Type B pancreatic cell (in vitro differentiated cells): ENCODE results near the gene SSH2. TPM values are rescaled to one million over a fixed set of nuclear protein-coding genes. Genes with fewer than 3 reads are reported as not detected.

Experiments used
- DNase-seq: peaks from one replicate; pipeline ENCODE4 v3.0.0; 2021; ENCODE audit warnings: mixed read lengths; ENCODE audit not compliant: unreplicated experiment; ENCODE audit errors: extremely low spot score
- H3K27ac Mint-ChIP-seq: 2 replicates; pipeline ENCODE4 v1.8.0; 2021; ENCODE audit warnings: mild to moderate bottlenecking, mixed read lengths
- H3K27me3 Mint-ChIP-seq: 2 replicates; pipeline ENCODE4 v1.8.0; 2021; ENCODE audit warnings: mixed read lengths
- H3K36me3 Mint-ChIP-seq: 2 replicates; pipeline ENCODE4 v1.8.0; 2021; ENCODE audit warnings: mixed read lengths
- H3K4me1 Mint-ChIP-seq: one replicate; pipeline ENCODE4 v1.8.0; 2021; ENCODE audit warnings: mixed read lengths; ENCODE audit not compliant: unreplicated experiment
- H3K4me3 Mint-ChIP-seq: 2 replicates; pipeline ENCODE4 v1.8.0; 2021; ENCODE audit warnings: mild to moderate bottlenecking, mixed read lengths
- H3K9me3 Mint-ChIP-seq: 2 replicates; pipeline ENCODE4 v1.8.0; 2021; ENCODE audit warnings: mixed read lengths
- CTCF ChIP-seq: fragments of 200-600 bp; sonication (generic); conservative IDR thresholded peaks from 2 replicates; pipeline ENCODE4 v1.5.0; 2021; ENCODE audit warnings: antibody characterized with exemption, mild to moderate bottlenecking
- total RNA-seq: library from RNA; stranded (reverse); gene quantifications from 2 replicates; pipeline ENCODE4 v1.2.1, GENCODE V29; 2021; ENCODE audit warnings: low replicate concordance

SSH2 gene
- total RNA-seq, 1 donor from 2014 or later, result 23.8 TPM

DNA sequence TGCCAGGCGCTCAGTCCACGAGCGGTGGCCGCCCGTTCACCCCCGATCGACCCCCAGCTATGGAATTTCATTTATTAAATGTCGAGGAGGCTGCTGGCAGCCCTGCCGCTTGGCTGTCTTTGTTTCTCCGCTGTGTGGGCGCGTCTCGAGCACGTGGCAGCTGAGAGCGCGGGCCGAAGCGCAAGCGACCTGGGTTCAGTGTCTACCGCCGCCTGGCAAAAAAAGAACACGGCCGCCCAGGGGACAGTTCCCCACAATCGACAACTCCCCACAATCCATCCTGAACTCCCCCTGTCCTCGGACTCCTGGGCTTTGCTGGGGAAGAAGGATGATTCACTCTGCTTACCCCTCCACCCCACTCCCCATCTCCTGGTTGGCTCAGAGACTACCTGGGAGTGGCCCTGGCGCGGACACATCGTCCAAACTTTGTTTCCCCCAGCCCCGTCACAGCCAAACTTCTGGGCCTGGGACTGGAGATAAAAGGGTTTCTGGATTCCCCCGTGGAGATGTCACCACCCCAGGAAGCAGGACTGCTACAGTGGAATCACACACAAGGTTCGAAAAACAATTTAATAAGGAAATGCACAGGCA is 338.8 kb downstream of the SSH2 start:
- peaks cover 27% of the 10 kb centered on the region for H3K4me1 Mint-ChIP-seq
- TF ChIP-seq CTCF, result no peak
- H3K27me3 Mint-ChIP-seq, result no peaks in the 10 kb centered on the region
- H3K4me3 Mint-ChIP-seq, result peak overlapping the region; percentile 90
- no peaks in the 10 kb centered on the region for H3K9me3 Mint-ChIP-seq
- no peaks in the 10 kb centered on the region for H3K36me3 Mint-ChIP-seq
- DNase-seq, result no peak
- peak overlapping the region; percentile 94 for H3K27ac Mint-ChIP-seq

DNA sequence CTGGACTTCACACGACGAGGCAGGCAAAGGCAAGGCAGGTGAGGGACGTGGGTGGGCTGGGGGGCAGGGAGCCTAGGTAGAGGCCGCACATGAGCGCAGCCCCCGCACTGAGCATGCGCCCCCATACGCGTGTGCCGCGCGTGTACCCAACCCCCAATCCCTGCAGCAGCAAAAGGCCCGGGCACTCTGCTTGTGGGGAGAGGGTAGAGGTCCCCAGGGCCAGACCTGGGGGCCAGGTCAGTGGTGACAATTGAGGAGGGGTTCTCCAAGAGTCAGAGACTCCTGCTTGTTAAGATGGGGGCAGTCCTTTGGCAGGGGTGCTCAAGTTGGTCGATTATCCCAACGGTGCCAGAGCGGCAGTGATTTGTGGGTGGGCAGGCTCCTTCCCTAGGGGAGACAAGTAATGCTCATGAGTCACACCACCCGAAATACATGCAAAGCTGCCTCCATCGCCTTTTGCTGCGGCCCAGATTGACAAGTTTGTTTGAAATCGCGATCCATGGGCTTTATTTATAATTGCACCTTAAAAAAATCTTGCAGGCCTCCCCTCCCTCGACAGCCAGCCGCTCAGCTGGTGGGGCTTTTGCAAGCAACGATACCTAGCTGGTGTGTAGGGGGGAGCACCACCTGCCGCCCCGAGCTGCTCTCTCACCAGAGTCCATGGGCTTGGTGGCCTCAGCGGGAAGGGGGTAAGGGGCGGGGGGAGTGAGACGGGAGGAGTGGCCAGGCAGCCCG is 339.4 kb downstream of the SSH2 start:
- no peak for DNase-seq
- Mint-ChIP-seq H3K4me3 (peak overlapping the region; percentile 90), H3K36me3 (no peaks in the 10 kb centered on the region), H3K9me3 (no peaks in the 10 kb centered on the region), H3K27ac (peak overlapping the region; percentile 94), H3K27me3 (no peaks in the 10 kb centered on the region), H3K4me1 (peaks cover 27% of the 10 kb centered on the region)
- no peak for TF ChIP-seq CTCF

GRCh38 chr17:29589524-29590410 is 340.3 kb downstream of the SSH2 start, which contains the start of gene GIT1:
GIT1 (minus strand) TSS chr17:29589648; CDS start chr17:29589378, 270 bp downstream.
- Mint-ChIP-seq H3K36me3 (no peaks in the 10 kb centered on the region), H3K4me1 (peaks cover 23% of the 10 kb centered on the region), H3K9me3 (no peaks in the 10 kb centered on the region), H3K4me3 (peak within 1 kb of the TSS; percentile 92), H3K27me3 (no peaks in the 10 kb centered on the region), H3K27ac (peak within 1 kb of the TSS; percentile 94)
- no peak for TF ChIP-seq CTCF
- DNase-seq, result peak; percentile 88

DNA sequence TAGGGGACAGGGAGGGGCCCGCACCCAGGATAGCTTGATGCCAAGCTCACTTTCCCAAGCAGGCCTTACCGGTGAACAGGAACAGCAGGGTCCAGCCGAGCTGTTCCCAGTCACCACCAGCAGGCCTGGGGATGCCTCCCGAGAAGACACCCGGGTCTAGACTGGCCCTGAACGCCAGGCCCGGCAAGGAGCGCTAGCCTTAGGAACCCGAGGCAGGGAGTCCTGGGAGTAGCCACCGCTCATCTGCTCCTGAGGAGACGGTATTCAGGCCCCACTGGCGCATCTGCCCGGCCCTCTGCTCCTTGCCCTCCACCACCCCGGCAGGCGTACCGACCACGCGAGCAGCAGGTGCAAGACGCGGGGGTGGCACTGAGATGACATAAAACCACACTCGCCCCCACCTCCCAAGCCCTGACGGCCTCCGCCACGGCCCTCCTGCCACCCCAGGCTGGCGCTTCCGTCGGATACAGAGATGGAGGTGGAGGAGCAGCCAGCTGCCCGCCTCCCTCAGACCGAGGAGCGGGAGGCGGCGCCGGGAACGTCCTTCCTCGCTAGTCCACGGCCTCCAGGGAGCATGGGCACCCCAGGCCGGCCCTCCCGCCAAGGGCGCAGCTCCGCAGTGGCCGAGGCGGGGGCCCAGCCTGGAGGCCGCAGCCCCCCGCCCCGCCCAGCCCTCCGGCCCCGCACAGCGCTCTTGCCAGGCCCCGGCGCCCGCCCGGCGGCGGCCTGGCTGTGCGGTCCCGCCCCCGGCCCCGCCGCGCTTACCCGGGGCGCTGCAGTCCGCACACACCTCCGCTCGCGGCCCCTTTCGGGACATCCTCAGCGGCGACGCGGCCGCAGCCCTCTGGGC is 341.2 kb downstream of the SSH2 start:
- peak; percentile 37 for TF ChIP-seq CTCF
- DNase-seq, result no peak
- H3K4me1 Mint-ChIP-seq, result peaks cover 31% of the 10 kb centered on the region
- H3K4me3 Mint-ChIP-seq, result peak overlapping the region; percentile 92
- no peaks in the 10 kb centered on the region for H3K36me3 Mint-ChIP-seq
- peak overlapping the region; percentile 78 for H3K27ac Mint-ChIP-seq
- H3K9me3 Mint-ChIP-seq, result no peaks in the 10 kb centered on the region
- H3K27me3 Mint-ChIP-seq, result no peaks in the 10 kb centered on the region

DNA sequence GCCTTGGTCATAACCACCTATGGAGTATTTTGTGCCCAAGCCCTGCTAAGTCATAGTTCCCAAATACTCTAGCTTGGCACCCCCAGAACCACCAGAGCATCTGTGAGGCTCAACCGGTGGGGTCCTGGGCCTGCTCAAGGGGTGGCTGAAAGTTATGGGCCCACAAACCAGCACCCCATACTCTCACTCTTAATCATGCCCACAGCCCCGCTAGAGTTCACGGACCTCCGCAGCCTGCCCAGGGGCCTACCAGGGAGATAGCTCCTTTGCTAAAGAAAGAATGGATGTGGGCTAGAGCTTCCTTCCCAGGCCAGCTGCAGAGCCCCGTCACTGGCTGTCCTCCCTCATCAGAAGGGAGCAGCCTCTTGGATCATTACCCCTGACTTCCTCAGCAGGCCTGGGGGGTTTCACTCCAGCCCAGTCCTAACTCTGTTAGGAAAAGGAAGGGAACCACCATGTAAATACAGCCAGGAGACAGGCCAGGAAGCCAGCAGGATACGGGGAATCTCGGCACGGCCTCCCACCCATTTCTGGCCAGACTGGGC is 341.9 kb downstream of the SSH2 start:
- no peak for TF ChIP-seq CTCF
- Mint-ChIP-seq H3K36me3 (no peaks in the 10 kb centered on the region), H3K27me3 (no peaks in the 10 kb centered on the region), H3K27ac (peak overlapping the region; percentile 78), H3K4me1 (peaks cover 31% of the 10 kb centered on the region), H3K9me3 (no peaks in the 10 kb centered on the region), H3K4me3 (peak overlapping the region; percentile 92)
- no peak for DNase-seq
